Purkinje cell (primary cell): Measurements from ENCODE around the gene FBXO48. TPM values are rescaled to one million over a fixed set of nuclear protein-coding genes. Genes with fewer than 3 reads are reported as not detected.

Experiments
- polyA plus RNA-seq: library from polyadenylated mRNA; unstranded; fragments of >200 nt; fragmentation: Nextera tagmentation; gene quantifications from 2 replicates; pipeline ENCODE4 v1.2.1, GENCODE V29; 2014

FBXO48 gene, protein sequence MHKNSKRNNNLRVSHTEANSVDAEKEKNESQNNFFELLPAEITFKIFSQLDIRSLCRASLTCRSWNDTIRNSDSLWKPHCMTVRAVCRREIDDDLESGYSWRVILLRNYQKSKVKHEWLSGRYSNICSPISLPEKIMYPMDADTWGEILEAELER
- 0.90 and 2.1 TPM in 2 replicates for polyA plus RNA-seq

GRCh38 chr2:68467077-68467960 is at the start of gene FBXO48, which contains the start of gene APLF:
Gene FBXO48 (minus strand): TSS chr2:68467294. CDS start chr2:68465145, 2,149 bp downstream.
Gene APLF (plus strand): TSS chr2:68467585. CDS start chr2:68467732, 147 bp downstream.

Other genes with a start within 250 kb of the FBXO48 start
- 22.1 and 24.1 TPM in 2 replicates for gene PPP3R1, start 214.8 kb downstream of the FBXO48 start, polyA plus RNA-seq
- gene CNRIP1, start 147.3 kb downstream of the FBXO48 start, polyA plus RNA-seq = 58.7 and 86.7 TPM in 2 replicates
- gene PLEK, start 102.0 kb downstream of the FBXO48 start, polyA plus RNA-seq = 0.15 and 0.19 TPM in 2 replicates
- gene APLF, start 291 bp upstream of the FBXO48 start, polyA plus RNA-seq = 1.5 TPM in 1 of 2 replicates, not detected in the other
- gene PROKR1, start 176.3 kb upstream of the FBXO48 start, polyA plus RNA-seq = not detected in 2 replicates